IMR-90 (cell line): ENCODE results near the gene IGDCC3.

ENCODE experiments used
- BHLHE40 ChIP-seq: fragments of 150-350 bp; IDR thresholded peaks from 2 replicates; pipeline ENCODE4 v1.6.1; 2016; ENCODE audit warnings: mild to moderate bottlenecking, low read depth, low read length
- CEBPB ChIP-seq: IDR thresholded peaks from 2 replicates; pipeline ENCODE4 v1.6.1; 2012; ENCODE audit warnings: low read depth, low read length, improper control_type of control experiment
- CTCF ChIP-seq: conservative IDR thresholded peaks from 2 replicates; pipeline ENCODE4 v1.5.1; 2012; ENCODE audit warnings: mild to moderate bottlenecking, low read depth, low read length, improper control_type of control experiment
- ELK1 ChIP-seq: fragments of 150-350 bp; IDR thresholded peaks from 2 replicates; pipeline ENCODE4 v1.6.1; 2016; ENCODE audit warnings: low read depth, mild to moderate bottlenecking, low read length, moderate library complexity, borderline replicate concordance
- MAZ ChIP-seq: IDR thresholded peaks from 2 replicates; pipeline ENCODE4 v1.6.1; 2012; ENCODE audit warnings: low read depth, mild to moderate bottlenecking, low read length, improper control_type of control experiment, moderate library complexity, borderline replicate concordance
- POLR2A ChIP-seq: IDR thresholded peaks from 2 replicates; pipeline ENCODE4 v1.6.1; 2012; ENCODE audit warnings: mild to moderate bottlenecking, low read depth, low read length
- RAD21 ChIP-seq: IDR thresholded peaks from 2 replicates; pipeline ENCODE4 v1.6.1; 2012; ENCODE audit warnings: low read length, improper control_type of control experiment
- RCOR1 ChIP-seq: IDR thresholded peaks from 2 replicates; pipeline ENCODE4 v1.6.1; 2012; ENCODE audit warnings: mild to moderate bottlenecking, low read length, improper control_type of control experiment; ENCODE audit not compliant: insufficient replicate concordance
- RFX5 ChIP-seq: IDR thresholded peaks from 2 replicates; pipeline ENCODE4 v1.8.0; 2012; ENCODE audit warnings: low read depth, mild to moderate bottlenecking, low read length, moderate library complexity
- USF2 ChIP-seq: fragments of 150-350 bp; IDR thresholded peaks from 2 replicates; pipeline ENCODE4 v1.6.1; 2017; ENCODE audit warnings: mild to moderate bottlenecking, antibody characterized with exemption, low read length, low read depth

- TF ChIP-seq CTCF (no peak), POLR2A (no peak), MAZ (no peak), USF2 (no peak), RCOR1 (no peak), CEBPB (no peak), ELK1 (no peak), RAD21 (no peak), BHLHE40 (no peak), RFX5 (no peak)
Observed at GRCh38 chr15:65354835-65355172, 23.0 kb downstream of the IGDCC3 start.
